Stimulated activated CD8-positive, alpha-beta memory T cell treated with anti-CD3 and anti-CD28 coated beads, Interleukin-12 subunit alpha, Interleukin-12 subunit beta, amount 100 ng/mL, for 24 hours (primary cell): Measurements from ENCODE around the gene TTC34.

ENCODE experiments used
- DNase-seq: peaks from one replicate; pipeline ENCODE4 v3.0.0-alpha.2; 2020; ENCODE audit errors: extremely low read depth

TTC34 gene, protein sequence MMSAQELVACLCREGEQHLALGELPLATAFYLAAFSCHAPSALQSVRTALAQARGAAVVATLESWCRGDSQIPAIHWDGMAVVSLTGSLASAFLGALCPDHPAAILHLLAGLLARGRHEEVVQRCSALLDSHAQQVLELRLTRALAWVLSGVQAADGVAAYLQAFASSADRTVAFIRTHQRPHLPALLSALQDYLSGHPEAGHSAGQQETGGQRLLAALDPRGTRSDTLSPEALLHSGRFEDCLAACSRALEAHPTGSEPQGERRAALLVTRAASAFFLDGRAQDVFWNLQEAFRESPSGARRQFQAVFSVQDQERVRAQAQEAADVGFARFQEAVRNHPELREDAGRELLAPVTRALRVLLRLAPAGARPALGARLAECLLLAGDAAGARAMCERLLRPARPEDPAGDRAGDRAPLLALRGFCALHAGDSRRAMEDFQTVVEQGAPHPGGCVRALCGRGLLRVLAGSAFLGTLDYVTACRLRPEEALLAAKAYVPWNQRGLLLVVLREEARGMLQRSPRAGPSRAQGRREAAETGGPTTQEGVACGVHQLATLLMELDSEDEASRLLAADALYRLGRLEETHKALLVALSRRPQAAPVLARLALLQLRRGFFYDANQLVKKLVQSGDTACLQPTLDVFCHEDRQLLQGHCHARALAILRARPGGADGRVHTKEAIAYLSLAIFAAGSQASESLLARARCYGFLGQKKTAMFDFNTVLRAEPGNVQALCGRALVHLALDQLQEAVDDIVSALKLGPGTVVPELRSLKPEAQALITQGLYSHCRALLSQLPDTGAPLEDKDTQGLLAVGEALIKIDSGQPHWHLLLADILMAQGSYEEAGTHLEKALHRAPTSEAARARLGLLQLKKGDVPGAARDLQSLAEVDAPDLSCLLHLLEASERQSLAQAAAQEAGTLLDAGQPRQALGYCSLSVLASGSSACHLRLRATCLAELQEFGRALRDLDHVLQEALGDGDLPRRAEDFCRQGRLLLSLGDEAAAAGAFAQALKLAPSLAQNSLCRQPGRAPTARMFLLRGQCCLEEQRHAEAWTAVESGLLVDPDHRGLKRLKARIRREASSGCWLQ

DNA sequence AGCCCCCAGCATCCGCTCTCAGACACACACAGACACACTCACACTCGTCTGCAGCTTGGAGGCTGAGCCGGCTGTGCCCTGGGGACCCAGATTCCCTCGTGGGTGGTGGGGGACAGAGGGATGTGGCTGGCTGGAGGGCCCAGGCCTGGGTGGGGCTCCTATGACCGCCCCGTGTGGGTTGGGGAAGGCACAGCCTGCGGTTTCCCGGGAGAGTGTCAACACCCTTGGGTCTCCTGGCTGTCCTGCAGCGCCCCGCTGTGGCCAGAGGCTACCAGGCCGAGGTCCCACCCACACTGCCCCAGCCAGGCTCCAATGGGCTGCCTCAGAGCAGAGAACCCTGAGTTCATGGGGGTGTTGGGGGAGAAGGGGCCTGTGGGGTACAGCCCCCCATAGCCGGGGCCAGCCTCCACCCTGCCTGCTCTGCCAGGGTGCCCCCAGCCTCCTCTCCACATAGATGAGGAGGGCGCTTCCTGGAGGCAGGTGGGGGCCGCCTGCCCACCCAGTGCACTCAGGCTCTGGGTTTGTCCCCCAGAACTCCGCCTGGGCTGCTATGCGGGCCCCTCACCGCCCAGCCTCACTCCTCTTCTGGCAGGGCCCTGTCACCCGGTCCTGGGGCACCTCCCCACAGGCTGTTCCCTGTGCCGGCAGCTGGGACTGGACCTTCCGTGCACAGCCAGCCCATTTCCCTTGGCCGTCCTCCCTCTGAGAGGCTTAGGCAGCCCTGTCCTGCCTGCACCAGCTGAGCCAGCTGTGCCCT is at the start of gene TTC34:
Gene TTC34, minus strand, starts transcription at position 159 of the 757 bp plus-strand sequence. CDS start 866 bp downstream, outside the sequence.
- DNase-seq = no peak

DNA sequence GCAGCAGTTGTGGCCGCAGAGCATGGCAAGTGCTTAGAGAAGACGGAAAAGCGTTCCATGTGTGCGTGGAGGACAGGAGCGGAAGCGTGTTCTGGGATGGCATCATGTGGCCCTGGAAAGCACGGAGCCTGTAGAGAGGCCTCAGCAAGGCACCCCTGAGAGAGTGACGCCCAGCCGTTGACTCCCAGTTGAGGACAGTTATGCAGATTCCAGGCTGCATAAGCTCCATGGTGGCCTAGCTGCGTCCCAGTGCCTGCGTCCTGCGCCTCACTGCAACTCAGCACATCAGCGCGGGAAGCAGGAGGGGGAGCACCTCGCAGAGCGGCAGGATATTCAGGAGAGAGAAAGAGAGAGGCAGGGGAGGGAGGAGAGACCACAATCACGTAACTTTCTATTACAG is 49.0 kb upstream of the TTC34 start:
- no peak for DNase-seq

DNA sequence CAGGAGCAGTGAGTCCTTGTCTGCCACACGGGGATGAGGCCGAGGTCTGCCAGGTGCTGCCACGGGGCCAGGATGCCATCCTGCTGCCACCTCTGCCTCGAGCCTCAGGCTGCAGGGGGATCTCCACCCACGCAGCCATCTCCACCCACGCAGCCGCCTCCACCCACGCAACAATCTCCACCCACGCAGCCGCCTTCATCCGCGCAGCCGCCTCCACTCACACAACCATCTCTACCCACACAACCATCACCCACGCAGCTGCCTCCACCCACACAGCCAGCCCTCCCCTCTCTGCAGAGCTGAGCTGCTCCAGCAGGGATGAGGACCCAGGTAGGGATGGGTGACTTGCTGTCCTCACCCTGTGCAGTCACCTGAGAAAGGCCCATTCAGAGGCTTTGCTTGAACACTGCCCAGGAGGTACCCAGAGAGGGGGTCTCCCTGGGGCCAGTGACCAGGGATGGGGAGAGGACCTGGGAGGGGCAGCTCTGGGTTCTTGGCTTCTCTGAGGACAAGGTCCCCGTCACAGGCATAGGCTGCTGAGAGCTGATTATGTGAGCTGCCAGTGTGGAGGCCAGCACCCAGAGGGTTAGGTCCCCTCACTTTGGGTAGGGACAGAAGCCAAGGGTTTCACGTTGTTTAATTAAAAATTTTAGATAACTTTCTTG is 46.6 kb upstream of the TTC34 start:
- no peak for DNase-seq

DNA sequence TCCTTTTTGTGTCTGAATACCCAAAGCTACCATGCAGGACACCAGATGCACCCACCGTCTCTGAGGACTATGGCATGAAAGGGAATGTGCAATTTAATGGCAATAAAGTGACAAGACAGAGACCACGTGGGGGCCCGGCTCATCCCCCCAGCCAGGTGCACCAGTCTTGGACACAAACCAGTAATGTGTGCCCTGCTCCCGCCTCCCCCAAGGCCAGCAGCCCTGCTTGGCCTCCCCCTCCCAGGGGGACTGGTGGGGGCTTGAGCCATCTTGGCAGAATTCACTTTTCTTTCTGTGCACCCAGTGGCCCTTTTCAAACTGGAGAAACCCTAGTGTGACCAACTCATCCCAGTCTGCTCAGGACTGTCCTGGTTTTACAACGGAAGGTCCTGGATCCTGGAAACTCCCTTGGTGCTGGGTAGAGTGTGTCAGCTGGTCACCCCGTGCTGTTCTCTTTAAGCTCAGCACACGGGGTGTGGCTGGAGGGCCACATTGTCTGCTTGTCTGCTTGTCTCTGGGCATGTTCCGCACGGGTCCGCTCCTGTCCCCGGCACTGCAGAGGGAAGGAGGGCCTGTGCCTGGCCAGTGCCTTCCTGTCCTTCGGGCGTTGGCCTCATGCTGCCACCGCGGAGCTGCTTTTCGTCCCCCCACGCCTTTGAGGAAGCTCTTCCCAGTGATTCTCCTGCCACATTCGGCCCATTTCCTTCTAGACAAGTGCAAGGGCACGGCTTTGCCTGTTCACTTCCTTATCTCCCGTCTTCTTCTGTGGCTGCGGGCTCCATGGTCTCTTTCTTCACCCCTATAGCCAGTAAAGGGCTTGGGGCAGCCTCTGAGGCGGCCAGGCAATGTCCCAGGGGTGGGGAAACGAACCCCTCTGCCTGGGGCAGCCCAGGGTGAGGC is 45.8 kb upstream of the TTC34 start:
- no peak for DNase-seq

DNA sequence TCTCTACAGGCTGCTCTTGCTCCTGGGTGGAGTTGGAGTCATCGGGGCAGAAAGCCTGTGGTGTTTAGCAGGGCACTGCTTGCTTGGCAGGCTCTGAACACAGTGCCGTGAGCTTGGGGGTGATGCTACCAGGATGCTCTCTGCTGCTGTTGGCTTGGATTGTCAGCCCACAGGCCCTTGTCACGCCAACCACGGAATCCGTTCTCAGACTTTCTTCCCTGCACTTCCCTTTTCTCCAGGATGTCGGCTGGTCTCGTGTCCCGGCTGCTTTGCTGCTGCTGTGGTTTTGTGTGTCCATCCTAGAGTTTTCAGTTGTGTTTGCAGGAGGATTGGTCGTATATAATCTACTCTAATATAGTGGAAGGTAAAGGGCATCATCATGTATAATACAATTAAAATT is 44.4 kb upstream of the TTC34 start:
- no peak for DNase-seq

DNA sequence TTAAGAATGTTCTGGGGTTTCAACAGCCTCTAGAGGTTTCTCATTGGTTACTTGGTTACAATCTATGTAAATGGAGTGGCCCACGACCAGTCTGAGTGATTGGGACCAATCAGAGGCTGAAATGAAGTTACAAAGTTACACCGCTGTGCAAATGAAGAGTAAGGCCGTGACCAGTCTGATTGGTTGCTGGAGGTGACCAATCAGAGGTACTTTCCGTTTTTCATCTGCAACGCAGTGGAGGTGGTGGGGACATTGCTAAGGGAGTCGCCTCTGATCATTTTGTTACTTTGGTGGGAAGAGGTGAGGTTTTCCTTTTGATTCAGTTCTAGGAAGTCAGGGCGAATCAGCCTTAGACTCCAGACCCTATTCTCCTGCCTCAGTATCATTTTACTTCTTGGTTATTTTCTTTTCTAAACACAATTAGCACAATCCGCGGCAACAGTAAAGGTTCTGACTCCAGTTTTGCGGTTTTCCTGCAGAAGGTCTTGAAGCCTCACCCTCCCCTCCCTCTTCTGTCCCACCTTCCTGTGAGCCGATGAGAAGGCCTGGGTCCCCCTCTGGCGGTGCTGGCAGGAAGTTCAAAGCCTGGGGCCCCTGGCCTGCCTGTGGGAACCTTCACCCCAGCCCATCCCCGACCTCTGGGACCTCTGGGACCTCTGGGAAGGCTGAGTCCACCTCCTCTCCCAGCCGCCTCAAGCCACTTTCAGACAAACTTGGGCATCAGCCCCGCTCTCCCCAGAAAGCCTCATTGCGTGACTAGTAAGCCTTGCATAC is 38.7 kb upstream of the TTC34 start:
- DNase-seq = no peak

DNA sequence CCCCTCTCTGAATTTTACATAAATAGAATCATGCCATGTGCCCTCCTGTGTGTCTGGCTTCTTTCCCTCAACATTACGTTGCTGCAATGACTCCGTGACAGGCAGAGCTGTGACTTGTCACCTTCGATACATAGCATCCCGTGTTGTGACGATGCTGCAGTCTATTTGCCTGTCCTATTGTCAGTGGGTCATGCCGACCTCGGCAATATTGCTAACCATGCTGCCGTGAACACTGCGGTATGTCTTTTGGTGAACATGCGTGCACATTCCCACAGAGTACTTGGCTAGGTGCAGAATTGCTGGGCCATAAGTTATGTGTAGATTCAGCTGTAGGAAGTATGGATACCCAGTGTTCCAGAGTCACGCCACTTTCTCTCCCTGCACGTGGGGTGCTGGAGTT is 36.3 kb upstream of the TTC34 start:
- no peak for DNase-seq

DNA sequence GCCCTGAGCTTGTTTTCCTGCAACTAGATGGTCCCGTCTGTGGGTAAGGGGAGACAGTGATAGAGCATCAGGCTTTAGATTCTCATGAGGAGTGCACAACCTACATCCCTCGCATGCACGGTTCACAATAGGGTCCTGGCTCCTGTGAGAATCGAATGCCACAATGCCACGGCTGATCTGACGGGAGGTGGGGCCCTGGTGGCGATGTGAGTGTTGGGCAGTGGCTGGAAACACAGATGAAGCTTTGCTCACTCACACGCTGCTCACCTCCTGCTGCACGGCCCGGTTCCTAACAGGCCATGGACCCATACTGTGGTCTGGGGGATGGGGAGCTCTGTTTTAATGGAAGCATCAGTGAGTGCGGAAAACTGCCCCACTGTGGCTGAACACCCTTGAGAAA is 35.8 kb upstream of the TTC34 start:
- no peak for DNase-seq

DNA sequence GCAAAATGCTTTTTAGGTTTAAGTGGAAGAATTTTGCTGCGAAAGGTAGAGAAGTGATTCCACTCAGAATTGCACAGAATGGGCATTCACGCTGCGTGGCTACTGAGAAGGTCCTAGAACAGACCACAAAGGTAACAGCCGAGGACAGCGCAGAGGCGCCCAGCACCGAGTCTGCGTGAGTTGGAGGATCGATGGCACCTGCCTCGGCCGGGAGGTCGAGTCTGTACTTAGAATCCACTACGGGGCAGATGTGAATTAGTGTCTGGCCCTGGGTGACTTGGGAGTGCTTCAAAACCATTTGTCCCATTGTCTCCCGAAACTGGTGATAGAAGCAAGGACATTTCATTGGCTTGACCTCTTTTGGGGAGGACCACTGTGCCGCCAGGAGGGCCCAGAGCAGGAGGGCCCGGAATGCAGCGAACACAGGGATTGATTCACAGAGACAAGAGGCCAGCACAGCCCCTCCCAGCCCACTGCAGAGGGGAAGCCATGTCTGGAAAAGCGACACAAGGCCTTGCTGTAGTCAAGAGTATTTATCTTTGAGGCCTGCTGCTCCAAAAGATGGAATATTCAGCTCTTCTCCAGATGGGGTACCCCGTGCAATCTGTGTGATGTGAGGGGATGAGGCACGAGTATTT is 35.0 kb upstream of the TTC34 start:
- DNase-seq = no peak

DNA sequence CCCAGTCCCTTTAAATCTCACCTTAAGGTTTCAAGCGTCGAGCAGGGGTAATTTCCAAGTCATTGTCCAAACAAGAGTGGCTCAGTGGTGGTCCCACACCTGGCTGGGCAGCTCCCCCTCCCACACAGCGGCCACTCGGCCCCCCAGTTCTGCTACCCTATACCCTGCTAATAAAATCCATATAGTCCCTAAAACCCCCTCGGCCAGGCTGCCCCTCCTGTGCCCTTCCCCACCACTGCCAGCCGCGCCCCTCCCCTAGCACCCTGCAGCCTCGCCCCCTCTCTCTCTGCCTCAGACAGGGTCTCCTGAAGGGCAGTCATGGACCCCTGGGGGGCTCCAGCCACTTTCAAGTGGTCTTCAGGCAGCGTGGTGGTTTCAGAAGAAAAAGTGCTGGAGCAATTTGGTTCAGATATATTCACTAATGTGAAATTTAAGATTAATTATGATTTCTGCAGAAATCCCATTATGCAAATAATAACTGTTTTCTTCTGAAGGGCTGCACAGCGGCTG is 34.2 kb upstream of the TTC34 start:
- no peak for DNase-seq

DNA sequence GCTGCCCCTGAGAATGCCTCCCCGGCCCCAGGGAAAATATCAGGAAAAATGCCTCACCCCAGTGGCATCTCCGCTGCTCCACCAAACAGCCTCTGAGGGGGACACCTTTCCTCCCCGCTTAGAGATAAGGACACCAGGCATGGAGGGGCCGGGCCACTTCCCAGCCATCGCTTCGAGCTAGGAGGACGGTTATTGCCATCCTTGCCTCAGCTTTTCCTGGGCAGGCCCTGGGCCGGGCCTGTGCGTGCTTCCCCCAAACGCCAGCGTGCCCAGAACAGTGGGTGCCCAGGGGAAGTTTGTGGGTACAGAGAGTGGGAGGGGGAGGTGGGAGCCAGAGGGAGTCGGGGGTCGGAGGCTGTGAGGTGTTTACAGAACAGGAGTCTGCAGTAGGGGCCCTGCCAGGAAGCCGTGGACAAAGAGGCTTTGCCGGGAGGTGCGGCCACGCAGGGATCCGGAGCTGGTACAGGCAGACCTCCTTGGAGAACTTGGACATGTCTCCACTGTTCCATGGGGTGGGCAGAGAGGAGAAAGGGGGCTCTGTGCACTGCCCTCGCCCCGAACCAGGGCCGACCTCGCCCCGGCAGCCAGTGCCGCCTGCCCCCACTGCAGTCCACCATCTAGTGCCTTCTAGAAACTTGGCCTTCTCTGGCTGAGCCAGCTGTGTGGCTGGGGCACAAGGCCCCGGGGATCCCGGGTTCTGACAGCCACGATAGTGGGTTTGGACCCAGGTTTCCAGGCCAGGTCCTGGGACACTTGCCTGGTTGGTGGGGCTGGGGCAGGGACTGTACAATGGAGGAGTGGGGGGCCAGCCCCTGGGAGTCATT is 33.5 kb upstream of the TTC34 start:
- no peak for DNase-seq

DNA sequence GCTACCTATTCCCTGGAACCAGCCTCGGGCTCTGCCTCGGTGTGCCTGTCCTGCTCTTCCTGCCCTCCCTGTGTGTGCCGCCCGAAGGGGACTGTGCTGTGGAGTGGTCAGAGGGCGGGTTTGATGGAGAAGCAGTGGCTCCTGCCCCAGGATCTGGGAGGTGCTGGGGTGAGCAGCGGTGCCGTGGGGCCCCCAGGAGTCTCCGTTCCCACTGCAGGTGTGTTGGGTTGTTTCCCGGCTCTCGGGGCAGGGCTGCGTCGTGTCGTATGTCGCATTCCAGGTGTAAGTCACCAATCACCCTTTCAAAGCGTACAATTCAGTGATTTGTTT is 32.6 kb upstream of the TTC34 start:
- no peak for DNase-seq

DNA sequence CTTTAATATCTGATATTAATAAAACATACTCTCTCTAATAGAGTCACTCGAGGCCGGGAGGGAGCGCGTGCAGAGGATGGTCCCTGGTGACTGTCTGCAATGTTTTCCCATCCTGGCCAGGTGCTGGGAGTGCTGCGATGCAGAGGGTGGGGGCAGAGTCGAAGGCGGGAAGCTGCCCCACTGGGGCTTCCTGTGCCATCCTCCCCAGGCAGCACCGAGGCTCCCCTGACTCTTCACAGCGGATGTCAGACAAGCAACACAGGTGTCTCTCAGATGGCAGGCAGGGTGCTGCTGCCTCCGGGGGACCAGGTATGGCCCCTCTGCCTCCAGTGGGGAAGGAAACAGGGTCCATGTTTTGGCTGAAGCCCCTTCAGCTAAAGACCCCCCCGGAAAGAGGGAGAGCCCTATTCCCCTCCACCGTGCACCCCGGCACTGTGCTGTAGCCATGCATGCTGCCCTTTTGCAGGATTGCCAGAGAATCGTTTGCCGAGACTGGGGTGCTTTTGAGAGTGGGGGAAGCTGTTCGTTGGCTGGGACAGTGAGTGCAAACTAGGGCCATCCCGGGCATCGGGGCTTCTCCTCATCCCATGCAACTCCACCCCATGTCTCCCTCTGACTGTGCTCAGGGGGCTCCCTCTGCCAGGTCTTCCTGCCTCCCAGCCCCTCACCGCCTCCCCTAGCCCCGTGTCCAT is 32.1 kb upstream of the TTC34 start:
- no peak for DNase-seq

DNA sequence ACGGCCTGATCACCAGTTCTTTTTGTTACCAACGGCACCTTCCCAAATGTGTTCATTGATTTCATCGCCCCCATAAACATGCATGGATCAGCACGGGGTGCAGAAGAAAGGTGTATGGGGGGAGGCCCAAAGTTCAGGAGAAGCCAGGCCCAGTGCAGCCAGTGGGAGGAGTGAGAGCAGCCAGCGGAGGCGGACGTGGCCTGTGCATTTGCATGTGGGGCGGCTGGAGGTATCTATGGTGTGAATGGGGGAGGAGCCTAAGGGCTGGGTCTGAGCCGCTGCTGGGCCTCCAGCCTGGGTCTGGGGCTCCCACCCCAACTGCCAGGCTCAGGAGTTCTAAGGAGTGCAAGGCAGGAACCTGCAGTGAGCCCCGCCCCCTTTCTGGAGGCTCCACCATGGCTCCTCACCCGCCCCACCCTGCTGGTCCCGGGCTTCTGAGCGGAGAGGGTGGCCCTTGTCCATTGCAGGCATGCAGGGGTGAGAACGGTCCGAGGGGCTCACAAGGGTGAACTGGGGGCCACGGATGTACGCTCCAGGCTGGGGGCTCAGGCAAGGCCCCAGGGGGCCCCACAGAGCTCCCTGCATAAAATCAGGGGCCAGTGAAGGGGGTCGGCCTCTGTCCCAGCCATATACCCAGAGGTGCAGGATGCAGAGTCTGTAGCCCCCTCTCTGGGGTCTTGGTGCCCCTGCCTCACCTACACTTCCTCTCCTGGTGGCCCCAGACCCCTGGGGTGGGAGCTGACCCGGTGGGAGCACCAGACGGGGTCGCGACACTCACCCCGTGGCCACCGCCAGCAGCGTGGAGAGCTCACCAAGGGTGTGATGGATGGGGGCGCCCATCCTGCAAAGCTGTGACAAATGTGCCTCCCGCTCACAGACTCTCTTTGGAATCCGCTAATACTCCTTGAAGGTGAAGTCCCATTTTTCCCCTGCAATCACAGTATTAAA is 31.3 kb upstream of the TTC34 start:
- no peak for DNase-seq

DNA sequence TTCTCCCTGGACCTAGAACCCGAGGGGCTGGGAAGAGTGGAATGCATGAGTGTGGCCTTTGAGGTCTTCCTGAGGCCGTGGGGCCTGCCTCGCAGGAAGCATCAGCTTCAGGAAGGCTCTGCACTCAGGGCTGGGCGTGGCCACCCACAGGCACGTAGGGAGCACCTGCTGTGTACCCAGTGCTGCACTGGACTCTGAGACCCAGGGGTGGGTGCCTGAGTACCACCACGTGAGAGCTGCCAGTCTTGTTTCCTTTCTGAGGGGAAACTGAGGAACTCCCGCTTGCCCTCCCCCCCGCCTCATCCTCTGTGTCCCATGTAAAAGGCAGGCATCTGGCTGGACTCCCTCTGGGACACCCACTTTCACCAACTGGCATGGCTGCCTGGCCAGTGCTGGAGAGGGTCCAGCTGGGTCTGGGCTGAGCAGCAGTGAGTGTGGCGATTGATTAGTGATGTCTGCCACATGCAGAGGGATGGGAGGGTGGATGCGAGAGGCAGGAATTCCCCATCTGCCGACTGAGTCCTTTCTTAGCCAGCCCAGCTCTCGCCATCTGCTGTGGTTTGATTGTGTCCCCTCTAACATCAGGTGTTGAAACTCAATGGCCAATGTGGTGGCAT is 30.2 kb upstream of the TTC34 start:
- DNase-seq = no peak
